GM12878 (cell line): ENCODE data around the gene MRPL21. TPM values are rescaled to one million over a fixed set of nuclear protein-coding genes. Genes with fewer than 3 reads are reported as not detected.

Experiments
- CBX3 ChIP-seq: fragments of 200-600 bp; sonication (generic); IDR thresholded peaks from 2 replicates; pipeline ENCODE4 v1.6.1; 2016; ENCODE audit warnings: low read depth, borderline replicate concordance
- E2F4 ChIP-seq: IDR thresholded peaks from 2 replicates; pipeline ENCODE4 v1.6.1; 2012; ENCODE audit warnings: low read depth, low read length, improper control_type of control experiment
- E2F8 ChIP-seq: fragments of 450-650 bp; IDR thresholded peaks from 2 replicates; pipeline ENCODE4 v1.6.1; 2018; ENCODE audit warnings: mild to moderate bottlenecking, low read depth, moderate library complexity; ENCODE audit not compliant: partially characterized antibody
- EGR1 ChIP-seq, 2 experiments: IDR thresholded peaks; 1 replicate in 1 of 2; 2 replicates in 1 of 2; pipeline ENCODE4 v1.6.1; 2011 to 2012; ENCODE audit warnings: low read depth in 2 of 2, low read length in 2 of 2, borderline replicate concordance in 1 of 2, mild to moderate bottlenecking in 1 of 2, moderate library complexity in 1 of 2
- EP300 ChIP-seq, 2 experiments: fragments of 150-350 bp in 1 of 2; IDR thresholded peaks; 2 replicates each; pipeline ENCODE4 v1.6.1; 2011 to 2012; ENCODE audit warnings: low read depth in 2 of 2, low read length in 2 of 2, borderline replicate concordance in 1 of 2, improper control_type of control experiment in 1 of 2, inconsistent platforms in 1 of 2; ENCODE audit not compliant: control insufficient read depth in 1 of 2
- FOXM1 ChIP-seq: IDR thresholded peaks from 2 replicates; pipeline ENCODE4 v1.6.1; 2012; ENCODE audit warnings: low read depth, mild to moderate bottlenecking, inconsistent platforms, low read length, moderate library complexity
- HDAC2 ChIP-seq: fragments of 200-600 bp; sonication (generic); IDR thresholded peaks from 2 replicates; pipeline ENCODE4 v1.6.1; 2017
- HDGF ChIP-seq: fragments of 450-650 bp; IDR thresholded peaks from 2 replicates; pipeline ENCODE4 v1.6.1; 2016; ENCODE audit warnings: antibody characterized with exemption
- IRF3 ChIP-seq: fragments of 450-650 bp; IDR thresholded peaks from 2 replicates; pipeline ENCODE4 v1.6.1; 2014; ENCODE audit warnings: mild to moderate bottlenecking
- JUNB ChIP-seq: IDR thresholded peaks from 2 replicates; pipeline ENCODE4 v1.6.1; 2016; ENCODE audit warnings: antibody characterized with exemption, mild to moderate bottlenecking
- JUND ChIP-seq: IDR thresholded peaks from 2 replicates; pipeline ENCODE4 v1.6.1; 2012; ENCODE audit warnings: low read depth, mild to moderate bottlenecking, low read length, improper control_type of control experiment, moderate library complexity
- MEF2B ChIP-seq: fragments of 450-650 bp; IDR thresholded peaks from 2 replicates; pipeline ENCODE4 v1.6.1; 2018; ENCODE audit warnings: mild to moderate bottlenecking, moderate library complexity; ENCODE audit not compliant: partially characterized antibody, poor library complexity, severe bottlenecking
- RAD21 ChIP-seq: IDR thresholded peaks from 2 replicates; pipeline ENCODE4 v1.6.1; 2011; ENCODE audit warnings: mild to moderate bottlenecking, low read depth, low read length, moderate library complexity; ENCODE audit not compliant: insufficient read depth
- RCOR1 ChIP-seq: conservative IDR thresholded peaks from 2 replicates; pipeline ENCODE4 v1.6.1; 2012; ENCODE audit warnings: low read depth, low read length, improper control_type of control experiment
- SRF ChIP-seq, 2 experiments: IDR thresholded peaks; 2 replicates each; pipeline ENCODE4 v1.6.1; 2011; ENCODE audit warnings: low read depth in 2 of 2, low read length in 2 of 2, mild to moderate bottlenecking in 1 of 2, moderate library complexity in 1 of 2
- YBX1 ChIP-seq: fragments of 450-650 bp; IDR thresholded peaks from 2 replicates; pipeline ENCODE4 v1.6.1; 2016; ENCODE audit warnings: antibody characterized with exemption
- ZNF217 ChIP-seq: fragments of 450-650 bp; IDR thresholded peaks from 2 replicates; pipeline ENCODE4 v1.6.1; 2017; ENCODE audit warnings: antibody characterized with exemption, mild to moderate bottlenecking
- polyA plus RNA-seq, 11 experiments: library from polyadenylated mRNA; depleted of rRNA in 4 of 11; unstranded in 6 of 11; stranded (reverse) in 5 of 11; fragments of >200 nt; fragmentation: Nextera tagmentation in 4 of 11; fragmentation: Illumina TruSeq in 1 of 11; extraction: Ambion mirVana in 4 of 11; extraction: Trizol in 1 of 11; gene quantifications; 1 replicate in 1 of 11; 2 replicates in 10 of 11; pipeline versions ENCODE4 v1.2.1 to v1.2.3, GENCODE V29; 2011 to 2016; ENCODE audit warnings: inconsistent platforms in 2 of 11, missing spikeins in 2 of 11, low read depth in 1 of 11
- total RNA-seq, 4 experiments: library from RNA; depleted of rRNA in 3 of 4; stranded (reverse); fragments of >200 nt in 3 of 4; fragmentation: Illumina TruSeq in 1 of 4; extraction: Trizol in 1 of 4; gene quantifications; 2 replicates each; pipeline versions ENCODE4 v1.2.1 to v1.2.3, GENCODE V29; 2013 to 2021
- TF ChIP-seq, protein P1 (sequence below): IDR thresholded peaks from 2 replicates; pipeline ENCODE4 v1.6.1; 2012; ENCODE audit warnings: improper control_type of control experiment, low read depth, low read length; ENCODE audit not compliant: insufficient replicate concordance

MRPL21 gene
- total and polyA plus RNA-seq, 10 of the 15 experiments (the other 5 are each of a cell fraction or from before 2014, with no cell fraction given), result 86.6 to 283 (median 130) TPM

DNA sequence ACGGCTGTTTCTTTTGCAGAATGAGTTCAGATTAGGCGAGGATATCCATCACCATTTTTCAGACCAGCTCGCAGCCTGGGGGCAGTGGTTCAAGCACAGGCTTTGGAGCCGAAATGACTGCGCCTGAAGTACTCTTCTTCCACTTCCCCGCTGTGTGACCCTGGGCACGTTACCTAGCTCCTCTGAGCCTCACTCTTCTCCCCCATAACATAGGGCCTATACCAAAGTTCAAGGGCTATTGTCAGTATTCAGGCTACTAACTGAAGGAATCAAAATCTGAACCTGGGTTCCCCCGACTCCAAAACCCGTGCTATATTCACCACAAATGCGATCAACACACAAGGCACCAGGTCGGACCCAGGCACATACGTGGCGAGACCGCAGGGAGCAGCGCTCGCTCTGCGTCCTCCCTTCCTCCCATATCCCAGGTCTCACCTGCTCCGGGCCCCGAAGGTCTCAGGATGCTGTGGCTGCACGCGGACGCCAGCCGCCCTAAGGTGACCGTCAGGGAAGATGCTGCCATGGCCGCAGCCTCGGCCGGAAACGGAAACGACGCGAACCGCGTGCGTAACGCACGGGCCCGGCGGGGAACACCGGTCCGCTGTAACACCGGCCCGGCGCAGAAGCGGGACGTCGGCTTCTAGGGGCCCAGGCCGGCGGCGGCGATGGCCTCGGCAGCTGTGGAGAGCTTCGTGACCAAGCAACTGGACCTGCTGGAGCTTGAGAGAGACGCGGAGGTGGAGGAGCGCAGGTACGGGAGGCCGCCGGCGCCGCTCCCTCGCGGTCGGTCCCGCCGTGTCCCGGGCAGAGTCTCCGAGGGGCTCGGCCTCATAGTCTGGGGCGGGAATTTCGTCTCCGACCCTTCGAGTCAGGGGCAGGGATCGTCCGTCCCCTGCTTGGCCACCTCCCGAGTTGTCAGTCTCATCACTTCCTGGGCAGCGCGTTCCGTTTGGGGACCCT lies at the start of gene MRPL21, which contains the start of gene IGHMBP2 (continued):
- peak; percentile 73 for TF ChIP-seq E2F8
- TF ChIP-seq JUND, result no peak; the same call in 1 of the 2 replicates
- no peak for TF ChIP-seq HDGF
- TF ChIP-seq EP300 (IDR thresholded peaks at IDR 0.05; ENCODE audit: borderline replicate concordance in 1 of 2, control insufficient read depth in 1 of 2, low read depth in 2 of 2, low read length in 2 of 2), result no peak
- TF ChIP-seq RCOR1, result peak; percentile 64; the same call in 1 of the 2 replicates
- TF ChIP-seq ZNF217, result no peak; the same call in 1 of the 2 replicates
- TF ChIP-seq IRF3, result 0 out of 2 replicates have a peak, but pooled peaks have one; percentile 31
- TF ChIP-seq, protein P1, sequence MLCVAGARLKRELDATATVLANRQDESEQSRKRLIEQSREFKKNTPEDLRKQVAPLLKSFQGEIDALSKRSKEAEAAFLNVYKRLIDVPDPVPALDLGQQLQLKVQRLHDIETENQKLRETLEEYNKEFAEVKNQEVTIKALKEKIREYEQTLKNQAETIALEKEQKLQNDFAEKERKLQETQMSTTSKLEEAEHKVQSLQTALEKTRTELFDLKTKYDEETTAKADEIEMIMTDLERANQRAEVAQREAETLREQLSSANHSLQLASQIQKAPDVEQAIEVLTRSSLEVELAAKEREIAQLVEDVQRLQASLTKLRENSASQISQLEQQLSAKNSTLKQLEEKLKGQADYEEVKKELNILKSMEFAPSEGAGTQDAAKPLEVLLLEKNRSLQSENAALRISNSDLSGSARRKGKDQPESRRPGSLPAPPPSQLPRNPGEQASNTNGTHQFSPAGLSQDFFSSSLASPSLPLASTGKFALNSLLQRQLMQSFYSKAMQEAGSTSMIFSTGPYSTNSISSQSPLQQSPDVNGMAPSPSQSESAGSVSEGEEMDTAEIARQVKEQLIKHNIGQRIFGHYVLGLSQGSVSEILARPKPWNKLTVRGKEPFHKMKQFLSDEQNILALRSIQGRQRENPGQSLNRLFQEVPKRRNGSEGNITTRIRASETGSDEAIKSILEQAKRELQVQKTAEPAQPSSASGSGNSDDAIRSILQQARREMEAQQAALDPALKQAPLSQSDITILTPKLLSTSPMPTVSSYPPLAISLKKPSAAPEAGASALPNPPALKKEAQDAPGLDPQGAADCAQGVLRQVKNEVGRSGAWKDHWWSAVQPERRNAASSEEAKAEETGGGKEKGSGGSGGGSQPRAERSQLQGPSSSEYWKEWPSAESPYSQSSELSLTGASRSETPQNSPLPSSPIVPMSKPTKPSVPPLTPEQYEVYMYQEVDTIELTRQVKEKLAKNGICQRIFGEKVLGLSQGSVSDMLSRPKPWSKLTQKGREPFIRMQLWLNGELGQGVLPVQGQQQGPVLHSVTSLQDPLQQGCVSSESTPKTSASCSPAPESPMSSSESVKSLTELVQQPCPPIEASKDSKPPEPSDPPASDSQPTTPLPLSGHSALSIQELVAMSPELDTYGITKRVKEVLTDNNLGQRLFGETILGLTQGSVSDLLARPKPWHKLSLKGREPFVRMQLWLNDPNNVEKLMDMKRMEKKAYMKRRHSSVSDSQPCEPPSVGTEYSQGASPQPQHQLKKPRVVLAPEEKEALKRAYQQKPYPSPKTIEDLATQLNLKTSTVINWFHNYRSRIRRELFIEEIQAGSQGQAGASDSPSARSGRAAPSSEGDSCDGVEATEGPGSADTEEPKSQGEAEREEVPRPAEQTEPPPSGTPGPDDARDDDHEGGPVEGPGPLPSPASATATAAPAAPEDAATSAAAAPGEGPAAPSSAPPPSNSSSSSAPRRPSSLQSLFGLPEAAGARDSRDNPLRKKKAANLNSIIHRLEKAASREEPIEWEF, result no peak
- TF ChIP-seq SRF (IDR thresholded peaks at IDR 0.05; ENCODE audit: low read depth in 2 of 2, low read length in 2 of 2), result peak; percentile 69 to 95
- no peak for TF ChIP-seq RAD21
- TF ChIP-seq E2F4, result peak; percentile 52; the same call in 1 of the 2 replicates
- TF ChIP-seq YBX1, result no peak
- TF ChIP-seq FOXM1, result no peak
- no peak for TF ChIP-seq JUNB
- TF ChIP-seq HDAC2, result peak; percentile 75; the same call in 1 of the 2 replicates
- peak; percentile 54 for TF ChIP-seq MEF2B
- TF ChIP-seq CBX3, result no peak
- TF ChIP-seq EGR1 (IDR thresholded peaks at IDR 0.05; ENCODE audit: borderline replicate concordance in 1 of 2, low read depth in 2 of 2, low read length in 2 of 2), result peak; percentile 64 to 93
